Osteocyte (in vitro differentiated cells): ENCODE measurements around the gene ESM1. TPM values are rescaled to one million over a fixed set of nuclear protein-coding genes. Genes with fewer than 3 reads are reported as not detected.
"Not testable (repeated sequence)": the region's sequence is repeated elsewhere in the genome, so short reads cannot be mapped to it uniquely, and the experiment has no call there.

Source experiments
- DNase-seq: peaks from one replicate; pipeline ENCODE4 v3.0.0; 2021; ENCODE audit warnings: mixed read lengths; ENCODE audit not compliant: unreplicated experiment; ENCODE audit errors: extremely low spot score
- H3K27ac Mint-ChIP-seq: one replicate; pipeline ENCODE4 v1.8.0; 2021; ENCODE audit warnings: mild to moderate bottlenecking, mixed read lengths; ENCODE audit not compliant: unreplicated experiment
- H3K27me3 Mint-ChIP-seq: one replicate; pipeline ENCODE4 v1.8.0; 2021; ENCODE audit warnings: mixed read lengths; ENCODE audit not compliant: unreplicated experiment
- H3K36me3 Mint-ChIP-seq: one replicate; pipeline ENCODE4 v1.8.0; 2021; ENCODE audit warnings: mixed read lengths; ENCODE audit not compliant: unreplicated experiment
- H3K4me1 Mint-ChIP-seq: one replicate; pipeline ENCODE4 v1.8.0; 2021; ENCODE audit warnings: mixed read lengths; ENCODE audit not compliant: unreplicated experiment
- H3K4me3 Mint-ChIP-seq: one replicate; pipeline ENCODE4 v1.8.0; 2021; ENCODE audit warnings: mild to moderate bottlenecking, moderate library complexity, mixed read lengths; ENCODE audit not compliant: unreplicated experiment
- H3K9me3 Mint-ChIP-seq: one replicate; pipeline ENCODE4 v1.8.0; 2021; ENCODE audit warnings: mixed read lengths; ENCODE audit not compliant: unreplicated experiment
- CTCF ChIP-seq: fragments of 200-600 bp; sonication (generic); IDR thresholded peaks from 2 replicates; pipeline ENCODE4 v1.5.0; 2021; ENCODE audit warnings: antibody characterized with exemption, mild to moderate bottlenecking, moderate library complexity
- total RNA-seq: library from RNA; stranded (reverse); gene quantifications from 2 replicates; pipeline ENCODE4 v1.2.1, GENCODE V29; 2021

The ESM1 gene
- total RNA-seq, 1 donor from 2014 or later: 0.35 TPM

GRCh38 chr5:55004729-55005128 is 19.3 kb upstream of the ESM1 start:
- TF ChIP-seq CTCF: no peak
- Mint-ChIP-seq H3K27ac (no peak overlapping the region), H3K27me3 (peaks cover 3% of the 10 kb centered on the region), H3K4me1 (peaks cover 14% of the 10 kb centered on the region), H3K36me3 (no peaks in the 10 kb centered on the region), H3K4me3 (no peak overlapping the region), H3K9me3 (no peaks in the 10 kb centered on the region)
- DNase-seq: no peak

- Mint-ChIP-seq H3K4me1 (peaks cover 14% of the 10 kb centered on the region), H3K27me3 (peaks cover 3% of the 10 kb centered on the region), H3K9me3 (no peaks in the 10 kb centered on the region), H3K36me3 (no peaks in the 10 kb centered on the region), H3K4me3 (no peak overlapping the region), H3K27ac (no peak overlapping the region)
- no peak for TF ChIP-seq CTCF
- no peak for DNase-seq
Measured at GRCh38 chr5:55003432-55004065, 18.2 kb upstream of the ESM1 start.

- not testable (repeated sequence) for H3K36me3 Mint-ChIP-seq, DNase-seq, H3K4me3 Mint-ChIP-seq, H3K27me3 Mint-ChIP-seq, H3K27ac Mint-ChIP-seq, H3K9me3 Mint-ChIP-seq
- H3K4me1 Mint-ChIP-seq: peaks cover 14% of the 10 kb centered on the region
Measured at GRCh38 chr5:55002166-55002565, 16.8 kb upstream of the ESM1 start.

GRCh38 chr5:54997081-54997480 is 11.7 kb upstream of the ESM1 start:
- TF ChIP-seq CTCF: no peak
- H3K27ac Mint-ChIP-seq: no peak overlapping the region
- H3K27me3 Mint-ChIP-seq: peaks cover 3% of the 10 kb centered on the region
- DNase-seq: no peak
- H3K9me3 Mint-ChIP-seq: no peaks in the 10 kb centered on the region
- H3K4me1 Mint-ChIP-seq: peaks cover 15% of the 10 kb centered on the region
- no peaks in the 10 kb centered on the region for H3K36me3 Mint-ChIP-seq
- H3K4me3 Mint-ChIP-seq: no peak overlapping the region

- Mint-ChIP-seq H3K27me3 (peaks cover 3% of the 10 kb centered on the region), H3K36me3 (no peaks in the 10 kb centered on the region), H3K4me1 (peaks cover 15% of the 10 kb centered on the region), H3K27ac (no peak overlapping the region), H3K4me3 (no peak overlapping the region), H3K9me3 (no peaks in the 10 kb centered on the region)
- TF ChIP-seq CTCF: no peak
- DNase-seq: no peak
Measured at GRCh38 chr5:54996466-54996865, 11.1 kb upstream of the ESM1 start.

GRCh38 chr5:54995168-54995567 is 9.8 kb upstream of the ESM1 start:
- no peak overlapping the region for H3K27ac Mint-ChIP-seq
- H3K9me3 Mint-ChIP-seq: no peaks in the 10 kb centered on the region
- H3K4me1 Mint-ChIP-seq: peaks cover 25% of the 10 kb centered on the region
- no peaks in the 10 kb centered on the region for H3K36me3 Mint-ChIP-seq
- no peak for DNase-seq
- TF ChIP-seq CTCF: no peak
- no peak overlapping the region for H3K4me3 Mint-ChIP-seq
- peaks cover 3% of the 10 kb centered on the region for H3K27me3 Mint-ChIP-seq
